ENCODE data around the gene ZNF791. TPM values are rescaled to one million over a fixed set of nuclear protein-coding genes. Genes with fewer than 3 reads are reported as not detected.
A peak's percentile ranks its signal among the peaks of the same experiment; 100 is the strongest.

Gene ZNF791
- total RNA-seq, 1 donor from 2014 or later: 60.7 TPM

GRCh38 chr19:12668346-12668745 lies 57.6 kb downstream of the ZNF791 start:
- Histone ChIP-seq H3K79me2 (ENCODE audit: low read depth) (peaks cover 43% of the 10 kb centered on the region), H3K27ac (no peak overlapping the region), H3K9ac (peak overlapping the region; percentile 87), H3K36me3 (no peaks in the 10 kb centered on the region), H4K20me1 (ENCODE audit: low read depth) (no peaks in the 10 kb centered on the region), H3K4me3 (peak overlapping the region; percentile 87), H3K9me3 (ENCODE audit: low read depth) (no peaks in the 10 kb centered on the region), H3K4me1 (peaks cover 7% of the 10 kb centered on the region), H2AFZ (replicated peaks) (no peak overlapping the region), H3K4me2 (peak overlapping the region; percentile 92), H3K27me3 (no peaks in the 10 kb centered on the region), H3F3A (ENCODE audit: low read depth) (peaks cover 34% of the 10 kb centered on the region)
- peaks cover 7% of the 10 kb centered on the region for H3K36me3 Mint-ChIP-seq
- peaks cover 9% of the 10 kb centered on the region for H3K27me3 Mint-ChIP-seq (ENCODE audit: insufficient read depth, low read depth)
- peak overlapping the region; percentile 97 for H3K4me3 Mint-ChIP-seq
- peaks cover 35% of the 10 kb centered on the region for H3K4me1 Mint-ChIP-seq
- TF ChIP-seq EZH2phosphoT487 (IDR thresholded peaks at IDR 0.05) (no peak), EZH2 (IDR thresholded peaks at IDR 0.05) (no peak), CTCF (IDR thresholded peaks at IDR 0.05) (no peak)
- peak overlapping the region; percentile 90 for H3K27ac Mint-ChIP-seq
- no peak for DNase-seq (ENCODE audit: low spot score)
- no peaks in the 10 kb centered on the region for H3K9me3 Mint-ChIP-seq

DNA sequence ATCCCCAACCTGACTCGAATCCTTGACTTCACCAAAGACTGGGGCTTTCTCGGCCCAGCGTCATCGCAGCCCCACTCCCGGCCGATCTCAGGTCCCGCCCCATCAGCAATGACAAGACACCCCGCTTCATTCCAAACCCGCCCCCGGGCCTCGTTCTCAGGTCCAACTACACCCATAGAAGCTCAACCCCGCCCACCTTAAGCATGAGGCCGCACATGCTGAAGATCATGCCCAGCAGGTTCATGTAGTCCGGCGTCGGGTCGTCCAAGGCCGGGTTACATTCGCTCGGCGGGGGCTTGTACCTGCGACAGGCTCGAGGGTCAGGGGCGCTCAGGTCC lies 58.2 kb downstream of the ZNF791 start:
- H3F3A ChIP-seq (ENCODE audit: low read depth): peaks cover 34% of the 10 kb centered on the region
- H3K27me3 ChIP-seq: no peaks in the 10 kb centered on the region
- peak overlapping the region; percentile 87 for H3K9ac ChIP-seq
- peak overlapping the region; percentile 87 for H3K4me3 ChIP-seq
- TF ChIP-seq CTCF (IDR thresholded peaks at IDR 0.05) (no peak), EZH2 (IDR thresholded peaks at IDR 0.05) (no peak), EZH2phosphoT487 (IDR thresholded peaks at IDR 0.05) (no peak)
- Mint-ChIP-seq H3K4me1 (peaks cover 35% of the 10 kb centered on the region), H3K27me3 (ENCODE audit: insufficient read depth, low read depth) (peaks cover 12% of the 10 kb centered on the region), H3K9me3 (no peaks in the 10 kb centered on the region), H3K4me3 (peak overlapping the region; percentile 97), H3K36me3 (peaks cover 5% of the 10 kb centered on the region), H3K27ac (peak overlapping the region; percentile 90)
- H3K4me1 ChIP-seq: peaks cover 7% of the 10 kb centered on the region
- H4K20me1 ChIP-seq (ENCODE audit: low read depth): no peaks in the 10 kb centered on the region
- no peaks in the 10 kb centered on the region for H3K36me3 ChIP-seq
- H3K27ac ChIP-seq: no peak overlapping the region
- peak overlapping the region; percentile 100 for H2AFZ ChIP-seq (replicated peaks)
- peak overlapping the region; percentile 92 for H3K4me2 ChIP-seq
- DNase-seq (ENCODE audit: low spot score): peak; percentile 53
- peaks cover 43% of the 10 kb centered on the region for H3K79me2 ChIP-seq (ENCODE audit: low read depth)
- H3K9me3 ChIP-seq (ENCODE audit: low read depth): no peaks in the 10 kb centered on the region

GRCh38 chr19:12669270-12670158 lies 58.8 kb downstream of the ZNF791 start:
- Histone ChIP-seq H3K27ac (peak overlapping the region; percentile 98), H3K4me2 (peak overlapping the region; percentile 92), H3K36me3 (no peaks in the 10 kb centered on the region), H3K9me3 (ENCODE audit: low read depth) (no peaks in the 10 kb centered on the region), H3K4me1 (peaks cover 7% of the 10 kb centered on the region), H3K27me3 (no peaks in the 10 kb centered on the region), H4K20me1 (ENCODE audit: low read depth) (peaks cover under 1% of the 10 kb centered on the region), H2AFZ (replicated peaks) (peak overlapping the region; percentile 100), H3F3A (ENCODE audit: low read depth) (peaks cover 32% of the 10 kb centered on the region), H3K9ac (peak overlapping the region; percentile 87), H3K4me3 (peak overlapping the region; percentile 87), H3K79me2 (ENCODE audit: low read depth) (peaks cover 43% of the 10 kb centered on the region)
- H3K27me3 Mint-ChIP-seq (ENCODE audit: insufficient read depth, low read depth): peaks cover 15% of the 10 kb centered on the region
- DNase-seq (ENCODE audit: low spot score): peak; percentile 86
- H3K27ac Mint-ChIP-seq: peak overlapping the region; percentile 99
- H3K9me3 Mint-ChIP-seq: no peaks in the 10 kb centered on the region
- peaks cover 35% of the 10 kb centered on the region for H3K4me1 Mint-ChIP-seq
- no peak for TF ChIP-seq CTCF (IDR thresholded peaks at IDR 0.05)
- TF ChIP-seq EZH2 (IDR thresholded peaks at IDR 0.05): no peak
- TF ChIP-seq EZH2phosphoT487 (IDR thresholded peaks at IDR 0.05): no peak
- peak overlapping the region; percentile 97 for H3K4me3 Mint-ChIP-seq
- H3K36me3 Mint-ChIP-seq: peaks cover 10% of the 10 kb centered on the region

Data from neural progenitor cell (in vitro differentiated cells).